Inflammatory macrophage (primary cell): ENCODE measurements around the gene NACC2.
"Not testable (repeated sequence)": the region's sequence is repeated elsewhere in the genome, so short reads cannot be mapped to it uniquely, and the experiment has no call there.

Experiments
- DNase-seq, 2 donors: peaks; one replicate each; pipeline ENCODE4 v3.0.0-alpha.2; 2020 to 2022

The NACC2 gene

GRCh38 chr9:136109351-136110081, 14.4 kb upstream of the NACC2 start:
- DNase-seq = peak; percentile 85 to 86

- no peak for DNase-seq
These were observed 13.7 kb upstream of the NACC2 start for GRCh38 chr9:136108648-136109266.

GRCh38 chr9:136107953-136108647, 13.0 kb upstream of the NACC2 start:
- peak in 1 of 2 donors; percentile 24 for DNase-seq

- DNase-seq = no peak
These were observed 12.3 kb upstream of the NACC2 start for GRCh38 chr9:136107155-136107952.

- peak; percentile 38 to 42 for DNase-seq
These were observed 10.5 kb upstream of the NACC2 start for GRCh38 chr9:136105398-136106135.

GRCh38 chr9:136104916-136105315, 9.8 kb upstream of the NACC2 start:
- no peak for DNase-seq

GRCh38 chr9:136104488-136104800, 9.4 kb upstream of the NACC2 start:
- no peak for DNase-seq

- DNase-seq = no peak
These were observed 8.8 kb upstream of the NACC2 start for GRCh38 chr9:136103651-136104487.

GRCh38 chr9:136101615-136102074, 6.6 kb upstream of the NACC2 start:
- DNase-seq = not testable (repeated sequence)

- DNase-seq = no peak
These were observed 5.9 kb upstream of the NACC2 start for GRCh38 chr9:136100700-136101614.

GRCh38 chr9:136099542-136099941, 4.5 kb upstream of the NACC2 start:
- DNase-seq = no peak

GRCh38 chr9:136098844-136099243, 3.8 kb upstream of the NACC2 start:
- peak; percentile 12 to 59 for DNase-seq

GRCh38 chr9:136098210-136098609, 3.1 kb upstream of the NACC2 start:
- no peak for DNase-seq

GRCh38 chr9:136096505-136097001, 1.5 kb upstream of the NACC2 start:
- peak in 1 of 2 donors; percentile 33 for DNase-seq

GRCh38 chr9:136093995-136094881, 851 bp downstream of the NACC2 start:
- DNase-seq = peak; percentile 43 to 53

- DNase-seq = no peak
These were observed 1.6 kb downstream of the NACC2 start for GRCh38 chr9:136093346-136093986.

- DNase-seq = no peak
These were observed 2.3 kb downstream of the NACC2 start for GRCh38 chr9:136092741-136093140.

GRCh38 chr9:136092353-136092650, 2.8 kb downstream of the NACC2 start:
- DNase-seq = no peak
